Amniotic epithelial cell (primary cell): ENCODE measurements around the gene SOX14.

Experiments
- DNase-seq: peaks from one replicate; pipeline ENCODE4 v3.0.0-alpha.2; 2010; ENCODE audit warnings: low read depth

SOX14 gene

GRCh38 chr3:137764001-137764433, at the start of gene SOX14:
TSS of gene SOX14 (plus strand) at chr3:137764315. CDS start at chr3:137764785, 470 bp downstream.
- DNase-seq = no peak

- DNase-seq = no peak
Observed at GRCh38 chr3:137714551-137714950, 49.6 kb upstream of the SOX14 start.

- no peak for DNase-seq
Observed at GRCh38 chr3:137724240-137724639, 39.9 kb upstream of the SOX14 start.

GRCh38 chr3:137737208-137737607, 26.9 kb upstream of the SOX14 start:
- DNase-seq = no peak

GRCh38 chr3:137738710-137739109, 25.4 kb upstream of the SOX14 start:
- no peak for DNase-seq

GRCh38 chr3:137743608-137744007, 20.5 kb upstream of the SOX14 start:
- DNase-seq = no peak

- DNase-seq = no peak
Observed at GRCh38 chr3:137746808-137747207, 17.3 kb upstream of the SOX14 start.

GRCh38 chr3:137759505-137759904, 4.6 kb upstream of the SOX14 start:
- no peak for DNase-seq

GRCh38 chr3:137760341-137761098, 3.6 kb upstream of the SOX14 start:
- DNase-seq = no peak

GRCh38 chr3:137761099-137761562, 3.0 kb upstream of the SOX14 start:
- DNase-seq = no peak

GRCh38 chr3:137761563-137762503, 2.3 kb upstream of the SOX14 start:
- no peak for DNase-seq

- DNase-seq = no peak
Observed at GRCh38 chr3:137762674-137763593, 1.2 kb upstream of the SOX14 start.

- DNase-seq = no peak
Observed at GRCh38 chr3:137763594-137763938, 549 bp upstream of the SOX14 start.

GRCh38 chr3:137764563-137765309, 621 bp downstream of the SOX14 start:
- DNase-seq = no peak

- no peak for DNase-seq
Observed at GRCh38 chr3:137765310-137766033, 1.4 kb downstream of the SOX14 start.

- DNase-seq = no peak
Observed at GRCh38 chr3:137766041-137766875, 2.1 kb downstream of the SOX14 start.

- no peak for DNase-seq
Observed at GRCh38 chr3:137766876-137767537, 2.9 kb downstream of the SOX14 start.

GRCh38 chr3:137767538-137768360, 3.6 kb downstream of the SOX14 start:
- no peak for DNase-seq
